Lower lobe of right lung (tissue), 2 donors: ENCODE results near the gene A3GALT2. TPM values are rescaled to one million over a fixed set of nuclear protein-coding genes. Genes with fewer than 3 reads are reported as not detected.
A peak's percentile ranks its signal among the peaks of the same experiment; 100 is the strongest.

Experiments
- ATAC-seq, 2 donors: fragments of 200-7000 bp; cut with Tn5 transposase; one replicate each; pipeline ENCODE4 v1.9.1; 2020 to 2022; ENCODE audit warnings: mild to moderate bottlenecking in 2 of 2, moderate library complexity in 2 of 2
- DNase-seq: peaks from one replicate; pipeline ENCODE4 v3.0.0-alpha.2; 2020
- H3K27ac ChIP-seq: fragments of 200-600 bp; one replicate; pipeline ENCODE4 v1.8.0; 2022
- H3K27me3 ChIP-seq: fragments of 200-600 bp; one replicate; pipeline ENCODE4 v1.8.0; 2022; ENCODE audit warnings: low read depth
- H3K36me3 ChIP-seq: fragments of 200-600 bp; one replicate; pipeline ENCODE4 v1.8.0; 2022; ENCODE audit warnings: mild to moderate bottlenecking
- H3K4me1 ChIP-seq: fragments of 200-600 bp; one replicate; pipeline ENCODE4 v1.8.0; 2022
- H3K4me3 ChIP-seq: fragments of 200-600 bp; one replicate; pipeline ENCODE4 v1.8.0; 2022; ENCODE audit warnings: mild to moderate bottlenecking
- H3K9me3 ChIP-seq: fragments of 200-600 bp; one replicate; pipeline ENCODE4 v1.8.0; 2022
- intact Hi-C: fragments of 100-400 bp; cut with DNase I; formaldehyde crosslinking; loops from one replicate; pipeline ENCODE4 v1.11.0; 2022
- total RNA-seq: library from RNA; stranded (reverse); fragmentation: NEBNext Ultra II Directional; extraction: Animal tissue kit (Norgen Biotek cat#: 25700); gene quantifications from one replicate; pipeline ENCODE4 v1.2.1, GENCODE V29; 2021
- TF ChIP-seq, protein P1 (sequence below): fragments of 200-600 bp; IDR thresholded peaks from one replicate; pipeline ENCODE4 v1.8.0; 2022; ENCODE audit warnings: antibody characterized with exemption, mild to moderate bottlenecking
- donor health status: DM: no; HTN: yes; CAD: no; lungs with severe emphysema.

A3GALT2 gene
- total RNA-seq, 1 donor from 2014 or later, result not detected

DNA sequence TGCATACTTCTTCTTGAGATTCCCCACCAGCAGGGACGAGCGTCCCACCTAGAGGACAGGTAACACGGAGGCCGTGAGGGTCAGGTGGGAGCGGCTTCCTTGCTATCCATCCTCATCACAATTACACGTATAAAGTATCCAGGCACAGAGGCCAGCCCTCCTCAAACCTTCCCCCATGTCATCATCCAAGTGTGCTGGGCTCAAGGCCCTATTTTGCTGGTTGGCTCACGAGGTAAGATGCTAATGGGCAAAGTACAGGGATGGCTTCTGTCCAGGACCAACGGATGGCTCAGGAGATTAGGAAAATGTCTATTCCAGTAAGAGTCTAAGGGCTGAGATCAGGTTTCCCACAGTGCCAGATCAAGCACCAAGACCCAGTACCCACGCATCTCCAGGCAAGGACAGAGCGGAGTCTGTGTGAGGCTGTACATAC lies 11.5 kb upstream of the A3GALT2 start:
- H3K9me3 ChIP-seq, result no peaks in the 10 kb centered on the region
- intact Hi-C loops, result no loop called here
- peaks cover 76% of the 10 kb centered on the region for H3K36me3 ChIP-seq
- ATAC-seq, result no peak
- TF ChIP-seq, protein P1, sequence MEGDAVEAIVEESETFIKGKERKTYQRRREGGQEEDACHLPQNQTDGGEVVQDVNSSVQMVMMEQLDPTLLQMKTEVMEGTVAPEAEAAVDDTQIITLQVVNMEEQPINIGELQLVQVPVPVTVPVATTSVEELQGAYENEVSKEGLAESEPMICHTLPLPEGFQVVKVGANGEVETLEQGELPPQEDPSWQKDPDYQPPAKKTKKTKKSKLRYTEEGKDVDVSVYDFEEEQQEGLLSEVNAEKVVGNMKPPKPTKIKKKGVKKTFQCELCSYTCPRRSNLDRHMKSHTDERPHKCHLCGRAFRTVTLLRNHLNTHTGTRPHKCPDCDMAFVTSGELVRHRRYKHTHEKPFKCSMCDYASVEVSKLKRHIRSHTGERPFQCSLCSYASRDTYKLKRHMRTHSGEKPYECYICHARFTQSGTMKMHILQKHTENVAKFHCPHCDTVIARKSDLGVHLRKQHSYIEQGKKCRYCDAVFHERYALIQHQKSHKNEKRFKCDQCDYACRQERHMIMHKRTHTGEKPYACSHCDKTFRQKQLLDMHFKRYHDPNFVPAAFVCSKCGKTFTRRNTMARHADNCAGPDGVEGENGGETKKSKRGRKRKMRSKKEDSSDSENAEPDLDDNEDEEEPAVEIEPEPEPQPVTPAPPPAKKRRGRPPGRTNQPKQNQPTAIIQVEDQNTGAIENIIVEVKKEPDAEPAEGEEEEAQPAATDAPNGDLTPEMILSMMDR, result no peak
- DNase-seq, result no peak
- peaks cover 81% of the 10 kb centered on the region for H3K4me1 ChIP-seq
- H3K27me3 ChIP-seq, result no peaks in the 10 kb centered on the region
- no peak overlapping the region for H3K4me3 ChIP-seq
- peak overlapping the region; percentile 27 for H3K27ac ChIP-seq

DNA sequence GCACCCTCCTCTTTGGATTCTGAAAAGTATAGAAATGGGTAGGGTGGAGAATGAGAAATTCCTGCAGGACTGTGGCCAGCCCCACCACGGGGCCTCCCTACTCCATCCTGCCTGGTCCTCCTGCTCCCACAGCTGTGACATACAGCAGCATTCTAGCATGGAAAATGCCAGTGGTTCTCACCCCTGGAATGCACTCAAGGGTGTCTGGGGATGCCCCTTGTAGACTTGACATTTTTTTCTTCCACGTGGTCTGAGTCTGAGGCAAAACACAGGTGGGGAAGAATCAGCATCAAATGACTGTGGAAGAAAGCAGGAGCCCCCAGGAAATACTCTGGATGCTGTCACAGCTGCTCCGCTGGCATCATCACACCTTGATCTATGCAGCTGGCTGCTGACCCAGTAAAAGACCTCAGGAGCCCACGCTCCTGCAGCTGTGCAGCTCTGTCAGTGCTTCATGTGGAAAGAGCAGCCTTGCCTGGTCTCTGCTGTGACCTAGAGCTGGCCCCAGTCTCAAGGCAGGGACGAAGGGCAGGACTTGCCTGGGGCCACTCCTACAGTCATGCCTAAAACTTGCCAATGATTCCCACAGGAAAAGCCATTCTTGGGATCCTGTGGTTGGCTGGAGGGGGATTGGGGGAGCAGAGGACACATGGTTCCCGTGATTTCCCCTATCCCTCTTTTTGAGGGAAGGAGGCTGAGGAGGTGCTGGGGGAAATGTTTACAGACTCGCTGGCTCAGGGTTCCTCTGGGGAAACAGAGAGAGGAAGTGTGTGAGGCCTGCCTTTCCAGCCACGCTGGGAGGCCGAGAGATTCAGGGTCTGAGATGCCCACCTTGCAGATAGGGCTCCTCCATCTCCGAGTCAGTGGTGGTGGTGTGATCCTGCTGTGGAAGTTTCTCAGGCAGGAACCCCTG lies 10.8 kb upstream of the A3GALT2 start:
- DNase-seq (no peak), ATAC-seq (no peak)
- Histone ChIP-seq H3K4me1 (peaks cover 81% of the 10 kb centered on the region), H3K27ac (peak overlapping the region; percentile 27), H3K9me3 (no peaks in the 10 kb centered on the region), H3K4me3 (no peak overlapping the region), H3K36me3 (peaks cover 83% of the 10 kb centered on the region), H3K27me3 (no peaks in the 10 kb centered on the region)
- TF ChIP-seq, protein P1, result no peak
- intact Hi-C loops, result no loop called here

DNA sequence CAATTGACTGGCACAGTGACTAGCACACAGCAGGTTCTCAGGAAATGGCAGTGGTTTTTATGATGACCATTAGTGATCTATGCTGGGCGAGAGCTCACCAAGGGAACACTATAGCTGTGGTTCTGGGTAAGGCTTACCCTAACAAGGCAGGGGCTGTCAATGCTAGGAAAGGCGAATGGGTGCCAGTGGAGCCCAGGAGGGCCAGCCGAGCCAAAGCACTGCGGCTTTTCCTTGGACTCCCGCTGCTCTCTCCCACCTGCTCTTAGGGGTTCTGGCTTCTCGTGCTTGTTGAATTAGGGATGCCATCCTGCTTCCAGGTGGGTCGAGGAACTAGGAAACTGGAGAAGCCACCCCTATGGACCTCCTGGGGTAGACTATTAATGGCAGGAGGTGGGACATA lies 10.0 kb upstream of the A3GALT2 start:
- TF ChIP-seq, protein P1, result no peak
- peaks cover 78% of the 10 kb centered on the region for H3K4me1 ChIP-seq
- no peak for ATAC-seq
- no peaks in the 10 kb centered on the region for H3K27me3 ChIP-seq
- H3K27ac ChIP-seq, result peak overlapping the region; percentile 27
- intact Hi-C loops, result no loop called here
- DNase-seq, result no peak
- H3K9me3 ChIP-seq, result no peaks in the 10 kb centered on the region
- peaks cover 90% of the 10 kb centered on the region for H3K36me3 ChIP-seq
- H3K4me3 ChIP-seq, result no peak overlapping the region

DNA sequence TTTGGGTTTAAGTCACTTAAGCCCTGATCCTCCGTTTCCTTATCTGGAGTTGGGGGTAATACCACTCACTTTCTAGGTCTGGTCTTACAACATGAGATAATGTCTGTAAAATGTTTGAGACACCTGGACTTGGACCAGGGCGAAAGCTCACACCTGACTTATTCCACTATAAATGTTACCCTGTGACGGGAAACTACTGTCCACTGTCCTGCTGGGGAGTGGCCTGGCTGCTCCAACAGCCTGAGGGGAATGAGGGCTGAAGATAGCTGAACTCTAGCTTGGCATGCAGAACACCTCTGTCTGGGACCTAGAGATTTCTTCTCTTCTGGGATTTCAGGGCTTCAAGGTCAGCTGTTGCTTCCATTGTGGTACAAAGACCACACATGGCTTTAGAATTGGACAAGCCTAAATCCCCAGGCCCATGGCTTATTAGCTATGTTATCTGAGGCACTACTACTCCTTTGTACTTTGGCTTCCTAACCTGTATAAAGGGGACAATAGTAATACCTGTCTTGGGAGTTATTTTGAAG lies 9.5 kb upstream of the A3GALT2 start:
- peaks cover 76% of the 10 kb centered on the region for H3K4me1 ChIP-seq
- intact Hi-C loops, result no loop called here
- ATAC-seq (no peak), DNase-seq (no peak)
- H3K27ac ChIP-seq, result no peak overlapping the region
- H3K4me3 ChIP-seq, result no peak overlapping the region
- H3K27me3 ChIP-seq, result no peaks in the 10 kb centered on the region
- peaks cover 95% of the 10 kb centered on the region for H3K36me3 ChIP-seq
- TF ChIP-seq, protein P1, result no peak
- no peaks in the 10 kb centered on the region for H3K9me3 ChIP-seq

DNA sequence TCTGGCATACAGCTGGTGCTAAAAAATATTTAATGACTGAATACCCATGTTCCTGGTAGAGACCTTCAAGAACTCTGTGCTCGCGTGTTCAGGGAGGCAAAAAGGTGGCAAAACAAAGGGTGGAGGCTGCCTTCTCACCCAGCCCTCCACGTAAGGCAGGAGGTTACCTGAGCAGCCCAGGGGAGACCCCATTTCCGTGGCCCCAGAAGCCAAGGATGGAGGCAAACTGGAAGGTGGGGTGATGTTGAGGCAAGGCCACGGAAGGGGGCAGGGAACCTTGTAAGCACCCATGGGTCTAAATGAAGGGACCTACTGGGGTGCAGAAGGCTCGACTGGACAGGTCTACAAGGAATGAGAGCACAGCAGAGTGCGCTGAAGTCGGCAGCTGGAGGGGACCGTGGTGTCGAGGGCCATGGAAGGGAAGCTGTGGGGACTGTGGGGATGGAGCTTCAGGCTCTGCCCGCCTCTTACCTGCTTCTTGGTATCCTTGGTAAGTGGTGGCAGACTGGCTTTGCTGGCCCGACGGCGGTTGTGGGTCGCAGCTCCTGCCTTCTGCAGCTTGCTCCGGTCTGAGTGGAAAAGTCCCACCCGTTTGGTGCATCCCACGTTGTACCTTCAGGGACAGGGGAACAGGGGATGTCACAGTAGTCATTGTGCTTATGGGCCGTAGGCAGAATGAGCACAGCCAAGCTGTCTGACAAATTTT lies 8.9 kb upstream of the A3GALT2 start:
- Histone ChIP-seq H3K4me3 (no peak overlapping the region), H3K9me3 (no peaks in the 10 kb centered on the region), H3K27me3 (no peaks in the 10 kb centered on the region), H3K4me1 (peaks cover 69% of the 10 kb centered on the region), H3K27ac (no peak overlapping the region), H3K36me3 (peaks cover 100% of the 10 kb centered on the region)
- intact Hi-C loops, result no loop called here
- TF ChIP-seq, protein P1, result no peak
- DNase-seq (peak; percentile 28), ATAC-seq (no peak)
